HEK293T (cell line): ENCODE measurements around the gene UQCRFS1.

ENCODE experiments used
- BHLHE40 ChIP-seq: fragments of 450-650 bp; IDR thresholded peaks from 2 replicates; pipeline ENCODE4 v1.6.1; 2016; ENCODE audit warnings: mild to moderate bottlenecking, moderate library complexity, borderline replicate concordance
- CTBP1 ChIP-seq: fragments of 450-650 bp; IDR thresholded peaks from 2 replicates; pipeline ENCODE4 v1.6.1; 2016; ENCODE audit warnings: borderline replicate concordance
- ELF4 ChIP-seq: fragments of 450-650 bp; IDR thresholded peaks from 2 replicates; pipeline ENCODE4 v1.6.1; 2017; ENCODE audit warnings: antibody characterized with exemption
- FOXA1 ChIP-seq: fragments of 450-650 bp; IDR thresholded peaks from 2 replicates; pipeline ENCODE4 v1.6.1; 2016; ENCODE audit warnings: mild to moderate bottlenecking
- FOXK2 ChIP-seq: fragments of 450-650 bp; IDR thresholded peaks from 2 replicates; pipeline ENCODE4 v1.6.1; 2016; ENCODE audit warnings: mild to moderate bottlenecking
- FOXM1 ChIP-seq: fragments of 450-650 bp; IDR thresholded peaks from 2 replicates; pipeline ENCODE4 v1.6.1; 2017; ENCODE audit warnings: mild to moderate bottlenecking, borderline replicate concordance
- HDGF ChIP-seq: fragments of 450-650 bp; IDR thresholded peaks from 2 replicates; pipeline ENCODE4 v1.6.1; 2017; ENCODE audit warnings: antibody characterized with exemption, borderline replicate concordance
- L3MBTL2 ChIP-seq: fragments of 450-650 bp; conservative IDR thresholded peaks from 2 replicates; pipeline ENCODE4 v1.6.1; 2016; ENCODE audit warnings: mild to moderate bottlenecking
- NFRKB ChIP-seq: fragments of 450-650 bp; IDR thresholded peaks from 2 replicates; pipeline ENCODE4 v1.6.1; 2016; ENCODE audit warnings: mild to moderate bottlenecking, moderate library complexity
- SP1 ChIP-seq: fragments of 450-650 bp; IDR thresholded peaks from 2 replicates; pipeline ENCODE4 v1.6.1; 2017
- SUZ12 ChIP-seq: fragments of 450-650 bp; IDR thresholded peaks from 2 replicates; pipeline ENCODE4 v1.6.1; 2016; ENCODE audit warnings: mild to moderate bottlenecking
- TARDBP ChIP-seq: fragments of 450-650 bp; IDR thresholded peaks from 2 replicates; pipeline ENCODE4 v1.6.1; 2016
- ZNF384 ChIP-seq: fragments of 450-650 bp; IDR thresholded peaks from 2 replicates; pipeline ENCODE4 v1.6.1; 2016
- TF ChIP-seq, protein P1 (sequence below): fragments of 450-650 bp; IDR thresholded peaks from 2 replicates; pipeline ENCODE4 v1.6.1; 2016

DNA sequence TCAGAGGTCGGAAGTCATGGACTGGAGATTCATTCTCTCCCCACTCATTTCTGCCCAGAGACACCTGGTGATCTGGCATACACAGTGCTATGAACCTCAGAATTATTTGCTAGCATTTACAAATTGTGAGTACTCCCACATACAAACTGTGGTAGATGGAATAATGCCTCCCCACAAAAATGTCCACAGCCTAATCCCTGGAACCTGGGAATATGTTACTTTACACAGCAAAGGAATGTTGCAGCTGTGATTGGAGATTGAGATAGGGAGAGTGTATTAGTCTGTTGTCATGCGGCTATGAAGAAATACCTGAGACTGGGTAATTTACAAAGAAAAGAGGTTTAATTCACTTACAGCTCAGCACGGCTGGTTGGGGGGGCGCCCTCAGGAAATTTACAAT, 3.1 kb upstream of the UQCRFS1 start:
- no peak for TF ChIP-seq SP1
- no peak for TF ChIP-seq NFRKB
- no peak for TF ChIP-seq FOXK2
- no peak for TF ChIP-seq BHLHE40
- TF ChIP-seq ELF4: no peak
- TF ChIP-seq FOXM1: no peak
- TF ChIP-seq L3MBTL2: no peak
- TF ChIP-seq SUZ12: no peak
- TF ChIP-seq HDGF: no peak
- no peak for TF ChIP-seq ZNF384
- no peak for TF ChIP-seq FOXA1
- TF ChIP-seq, protein P1, sequence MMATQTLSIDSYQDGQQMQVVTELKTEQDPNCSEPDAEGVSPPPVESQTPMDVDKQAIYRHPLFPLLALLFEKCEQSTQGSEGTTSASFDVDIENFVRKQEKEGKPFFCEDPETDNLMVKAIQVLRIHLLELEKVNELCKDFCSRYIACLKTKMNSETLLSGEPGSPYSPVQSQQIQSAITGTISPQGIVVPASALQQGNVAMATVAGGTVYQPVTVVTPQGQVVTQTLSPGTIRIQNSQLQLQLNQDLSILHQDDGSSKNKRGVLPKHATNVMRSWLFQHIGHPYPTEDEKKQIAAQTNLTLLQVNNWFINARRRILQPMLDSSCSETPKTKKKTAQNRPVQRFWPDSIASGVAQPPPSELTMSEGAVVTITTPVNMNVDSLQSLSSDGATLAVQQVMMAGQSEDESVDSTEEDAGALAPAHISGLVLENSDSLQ: no peak
- TF ChIP-seq TARDBP: no peak
- no peak for TF ChIP-seq CTBP1
